T-cell (primary cell): Measurements from ENCODE around the gene ZNF202. TPM values are rescaled to one million over a fixed set of nuclear protein-coding genes. Genes with fewer than 3 reads are reported as not detected.

Experiments used
- ATAC-seq, 4 experiments: fragments of 200-7000 bp in 3 of 4; fragments of 150-1000 bp in 1 of 4; cut with Tn5 transposase; replicated peaks in 1 of 4; 1 replicate in 3 of 4; 2 replicates in 1 of 4; pipeline ENCODE4 v1.10.0; 2021; ENCODE audit warnings: moderate library complexity in 3 of 4, mild to moderate bottlenecking in 2 of 4, moderate number of reproducible peaks in 1 of 4
- CTCF ChIA-PET, 2 donors: fragments of 300-600 bp; sonication (Branson Sonifier 250); formaldehyde crosslinking; loops; one replicate each; lab custom pipeline; 2022; ENCODE audit warnings: antibody characterized with exemption in 2 of 2; lab: Charles Lee
- POLR2A ChIA-PET, 2 donors: fragments of 300-600 bp; sonication (Branson Sonifier 250); formaldehyde crosslinking; loops; one replicate each; lab custom pipeline; 2022; ENCODE audit warnings: antibody characterized with exemption in 2 of 2; lab: Charles Lee
- DNase-seq, 35 experiments: peaks; one replicate each; pipeline versions ENCODE4 v3.0.0 to v3.0.0-alpha.2; 2013 to 2023
- H3K27ac ChIP-seq: one replicate; pipeline ENCODE4 v1.5.1; 2013; ENCODE audit warnings: low read length
- H3K27me3 ChIP-seq, 2 experiments: replicated peaks in 1 of 2; 1 replicate in 1 of 2; 2 replicates in 1 of 2; pipeline versions ENCODE4 v1.6.1 to v1.7.0; 2013; ENCODE audit warnings: low read length in 1 of 2, mixed read lengths in 1 of 2; ENCODE audit not compliant: control insufficient read depth in 2 of 2, insufficient read depth in 2 of 2; ENCODE audit errors: extremely low read depth in 1 of 2
- H3K36me3 ChIP-seq, 2 donors: 1 replicate in 1 of 2; 2 replicates in 1 of 2; pipeline versions ENCODE4 v1.6.1 to v1.7.0; 2013; ENCODE audit warnings: low read length in 1 of 2; ENCODE audit not compliant: control insufficient read depth in 2 of 2, insufficient read depth in 1 of 2; ENCODE audit errors: extremely low read depth in 1 of 2
- H3K4me1 ChIP-seq, 2 experiments: 1 replicate in 1 of 2; 2 replicates in 1 of 2; pipeline versions ENCODE4 v1.6.1 to v1.7.0; 2013; ENCODE audit warnings: low read length in 2 of 2, mixed read lengths in 1 of 2; ENCODE audit not compliant: insufficient read depth in 2 of 2, control insufficient read depth in 1 of 2; ENCODE audit errors: extremely low read depth in 1 of 2
- H3K4me3 ChIP-seq, 2 donors: 1 replicate in 1 of 2; 2 replicates in 1 of 2; pipeline versions ENCODE4 v1.5.1 to v1.7.0; 2013; ENCODE audit warnings: mild to moderate bottlenecking in 2 of 2, low read length in 1 of 2, moderate library complexity in 1 of 2; ENCODE audit not compliant: control insufficient read depth in 1 of 2; ENCODE audit errors: extremely low read depth in 1 of 2
- H3K9me3 ChIP-seq: 2 replicates; pipeline ENCODE4 v1.7.0; 2013
- H3K27ac Mint-ChIP-seq, 2 donors: one replicate each; pipeline ENCODE4 v1.8.0; 2020 to 2021; ENCODE audit warnings: mild to moderate bottlenecking in 2 of 2, mixed read lengths in 2 of 2
- H3K27me3 Mint-ChIP-seq, 2 donors: one replicate each; pipeline ENCODE4 v1.8.0; 2021 to 2022; ENCODE audit warnings: mixed read lengths in 2 of 2
- H3K36me3 Mint-ChIP-seq: one replicate; pipeline ENCODE4 v1.8.0; 2021; ENCODE audit warnings: mixed read lengths
- H3K4me1 Mint-ChIP-seq, 3 donors: one replicate each; pipeline ENCODE4 v1.8.0; 2020 to 2022; ENCODE audit warnings: mixed read lengths in 3 of 3, mild to moderate bottlenecking in 1 of 3
- H3K4me3 Mint-ChIP-seq, 3 donors: one replicate each; pipeline ENCODE4 v1.8.0; 2020 to 2022; ENCODE audit warnings: mild to moderate bottlenecking in 3 of 3, mixed read lengths in 3 of 3, moderate library complexity in 3 of 3
- H3K9me3 Mint-ChIP-seq, 3 donors: one replicate each; pipeline ENCODE4 v1.8.0; 2020 to 2022; ENCODE audit warnings: mixed read lengths in 3 of 3
- WGBS: methylation state at CpG from one replicate; pipeline ENCODE4 v1.1.5; 2013; ENCODE audit warnings: missing lambda C conversion rate; ENCODE audit not compliant: insufficient coverage; 5-methylcytosine and 5-hydroxymethylcytosine counted together
- total RNA-seq, 35 experiments: library from RNA in 6 of 35; stranded (reverse) in 6 of 35; fragments of 120-200 nt in 1 of 35; gene quantifications; one replicate each; pipeline versions ENCODE4 v1.2.1 to v1.2.4 and lab custom pipeline; 2013 to 2026

Gene ZNF202
- total RNA-seq, 5 donors from 2014 or later (not counting 1 experiment from before 2014, with no cell fraction given), result 9.5 to 22.6 (median 21.7) TPM

DNA sequence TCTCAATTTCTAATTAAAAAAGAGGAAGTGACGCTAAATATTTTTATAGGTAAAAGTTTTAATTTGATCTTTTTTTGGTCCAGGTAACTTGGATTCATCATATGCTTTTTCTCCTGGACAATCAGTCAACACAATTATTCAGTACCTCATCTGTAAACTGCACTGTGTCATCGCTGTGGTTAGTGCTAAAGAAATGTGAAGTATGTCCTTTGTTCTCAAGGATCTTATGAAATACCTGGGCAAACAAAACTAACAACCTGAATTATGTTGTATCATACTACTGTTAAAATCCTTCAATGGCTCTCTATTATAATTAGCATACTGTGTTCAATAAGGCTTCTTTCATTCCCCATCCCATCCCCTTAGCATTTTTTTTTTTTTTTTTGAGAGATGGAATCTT, 67.2 kb downstream of the ZNF202 start:
- Histone ChIP-seq H3K4me1 (no peaks in the 10 kb centered on the region), H3K9me3 (no peaks in the 10 kb centered on the region), H3K27me3 (peaks cover 2 to 6% of the 10 kb centered on the region in 2 experiments), H3K27ac (no peak overlapping the region), H3K36me3 (no peaks in the 10 kb centered on the region), H3K4me3 (no peak overlapping the region)
- DNase-seq (no peak), ATAC-seq (no peak)
- H3K27me3 Mint-ChIP-seq, result peaks cover 7 to 11% of the 10 kb centered on the region in 2 donors
- H3K36me3 Mint-ChIP-seq, result no peaks in the 10 kb centered on the region
- H3K4me1 Mint-ChIP-seq, result no peaks in the 10 kb centered on the region
- POLR2A ChIA-PET, result no interaction called here
- WGBS, result no CpG with 5 or more reads among the region's 2 CpGs
- peaks cover 0 to 5% (median 0%) of the 10 kb centered on the region in 3 donors for H3K9me3 Mint-ChIP-seq
- CTCF ChIA-PET, result no interaction called here
- H3K27ac Mint-ChIP-seq, result no peak overlapping the region
- no peak overlapping the region for H3K4me3 Mint-ChIP-seq

Other genes with a start within 250 kb of the ZNF202 start
- gene SCN3B, start 87.0 kb downstream of the ZNF202 start, total RNA-seq, result not detected
- not detected for gene OR6X1, start 12.9 kb upstream of the ZNF202 start, total RNA-seq
- gene OR6M1, start 64.7 kb upstream of the ZNF202 start, total RNA-seq, result not detected
- not detected for gene TMEM225, start 144.0 kb upstream of the ZNF202 start, total RNA-seq
- gene OR8D4, start 160.5 kb upstream of the ZNF202 start, total RNA-seq, result not detected
- gene OR4D5, start 198.0 kb upstream of the ZNF202 start, total RNA-seq, result not detected
- gene OR6T1, start 202.2 kb upstream of the ZNF202 start, total RNA-seq, result not detected
- not detected for gene OR10S1, start 236.1 kb upstream of the ZNF202 start, total RNA-seq